ENCODE data around the gene ASXL3. TPM values are rescaled to one million over a fixed set of nuclear protein-coding genes. Genes with fewer than 3 reads are reported as not detected.

Gene ASXL3
- total RNA-seq, 6 experiments from 2014 or later = 0.12 to 4.0 (median 1.3) TPM

Other genes with a start within 250 kb of the ASXL3 start
- gene CCDC178, start 137.5 kb upstream of the ASXL3 start, total RNA-seq = not detected